Gastrocnemius medialis (tissue), 4 donors: ENCODE data around the gene LYSET.
"Not testable (repeated sequence)": the region's sequence is repeated elsewhere in the genome, so short reads cannot be mapped to it uniquely, and the experiment has no call there.

Experiments used
- CTCF ChIP-seq, 5 experiments: fragments of 450-650 bp in 3 of 5; fragments of 200-600 bp in 2 of 5; sonication (generic) in 2 of 5; IDR thresholded peaks in 4 of 5; conservative IDR thresholded peaks in 1 of 5; 1 replicate in 4 of 5; 2 replicates in 1 of 5; pipeline ENCODE4 v1.5.1; 2016 to 2019; ENCODE audit warnings: antibody characterized with exemption in 5 of 5, mild to moderate bottlenecking in 3 of 5, moderate library complexity in 3 of 5
- POLR2A ChIP-seq, 2 donors: fragments of 450-650 bp; IDR thresholded peaks; one replicate each; pipeline ENCODE4 v1.6.1; 2017; ENCODE audit warnings: antibody characterized with exemption in 2 of 2, mild to moderate bottlenecking in 2 of 2, moderate library complexity in 2 of 2

- TF ChIP-seq CTCF (IDR thresholded peaks at IDR 0.05 in 4 of 5, conservative IDR thresholded peaks at IDR 0.05 in 1 of 5); POLR2A (IDR thresholded peaks at IDR 0.05): not testable (repeated sequence)
Observed at GRCh38 chr14:93158349-93158748, 26.8 kb upstream of the LYSET start.
